Endothelial cell (in vitro differentiated cells): ENCODE measurements around the gene KIF13A. TPM values are rescaled to one million over a fixed set of nuclear protein-coding genes. Genes with fewer than 3 reads are reported as not detected.

Experiments used
- DNase-seq: peaks from one replicate; pipeline ENCODE4 v3.0.0; 2021; ENCODE audit warnings: low spot score
- H3K27ac Mint-ChIP-seq: one replicate; pipeline ENCODE4 v1.8.0; 2021; ENCODE audit warnings: mixed read lengths, inconsistent platforms; ENCODE audit not compliant: unreplicated experiment
- H3K27me3 Mint-ChIP-seq: one replicate; pipeline ENCODE4 v1.8.0; 2021; ENCODE audit warnings: mild to moderate bottlenecking, moderate library complexity, mixed read lengths, inconsistent platforms; ENCODE audit not compliant: unreplicated experiment
- H3K36me3 Mint-ChIP-seq: one replicate; pipeline ENCODE4 v1.8.0; 2021; ENCODE audit warnings: mild to moderate bottlenecking, low read depth, mixed read lengths, inconsistent platforms; ENCODE audit not compliant: unreplicated experiment
- H3K4me1 Mint-ChIP-seq: one replicate; pipeline ENCODE4 v1.8.0; 2021; ENCODE audit warnings: mild to moderate bottlenecking, mixed read lengths, inconsistent platforms; ENCODE audit not compliant: unreplicated experiment
- H3K4me3 Mint-ChIP-seq: one replicate; pipeline ENCODE4 v1.8.0; 2021; ENCODE audit warnings: mild to moderate bottlenecking, mixed read lengths, inconsistent platforms; ENCODE audit not compliant: unreplicated experiment
- H3K9me3 Mint-ChIP-seq: one replicate; pipeline ENCODE4 v1.8.0; 2021; ENCODE audit warnings: mixed read lengths, inconsistent platforms; ENCODE audit not compliant: unreplicated experiment
- total RNA-seq: library from RNA; stranded (reverse); fragmentation: NEBNext Ultra II Directional; extraction: Animal tissue kit (Norgen Biotek cat#: 25700); gene quantifications from one replicate; pipeline ENCODE4 v1.2.1, GENCODE V29; 2021; ENCODE audit not compliant: unreplicated experiment
- TF ChIP-seq, protein P1 (sequence below): fragments of 200-600 bp; sonication (generic); IDR thresholded peaks from one replicate; pipeline ENCODE4 v1.5.0; 2021; ENCODE audit warnings: antibody characterized with exemption; ENCODE audit not compliant: unreplicated experiment

KIF13A gene
- total RNA-seq, 1 donor from 2014 or later = 139 TPM

DNA sequence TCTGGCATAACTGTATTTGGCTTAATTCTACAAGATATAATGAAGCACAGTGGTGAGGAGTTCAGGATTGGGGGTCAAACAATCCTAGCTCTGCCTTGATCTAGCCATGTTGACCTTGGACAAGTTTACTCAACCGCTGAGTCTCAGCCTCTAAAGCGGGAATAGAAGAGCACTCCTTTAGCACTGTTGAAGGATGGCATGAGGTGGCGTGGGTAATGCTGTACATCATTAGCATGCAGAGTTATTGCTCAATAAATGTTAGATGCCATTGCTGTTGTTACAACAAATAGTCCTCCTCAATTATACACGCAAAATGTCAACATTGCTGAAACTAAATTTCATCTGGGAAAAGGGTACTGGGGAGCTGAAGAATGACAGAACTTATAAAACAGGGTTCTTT lies 78.6 kb downstream of the KIF13A start:
- TF ChIP-seq, protein P1, sequence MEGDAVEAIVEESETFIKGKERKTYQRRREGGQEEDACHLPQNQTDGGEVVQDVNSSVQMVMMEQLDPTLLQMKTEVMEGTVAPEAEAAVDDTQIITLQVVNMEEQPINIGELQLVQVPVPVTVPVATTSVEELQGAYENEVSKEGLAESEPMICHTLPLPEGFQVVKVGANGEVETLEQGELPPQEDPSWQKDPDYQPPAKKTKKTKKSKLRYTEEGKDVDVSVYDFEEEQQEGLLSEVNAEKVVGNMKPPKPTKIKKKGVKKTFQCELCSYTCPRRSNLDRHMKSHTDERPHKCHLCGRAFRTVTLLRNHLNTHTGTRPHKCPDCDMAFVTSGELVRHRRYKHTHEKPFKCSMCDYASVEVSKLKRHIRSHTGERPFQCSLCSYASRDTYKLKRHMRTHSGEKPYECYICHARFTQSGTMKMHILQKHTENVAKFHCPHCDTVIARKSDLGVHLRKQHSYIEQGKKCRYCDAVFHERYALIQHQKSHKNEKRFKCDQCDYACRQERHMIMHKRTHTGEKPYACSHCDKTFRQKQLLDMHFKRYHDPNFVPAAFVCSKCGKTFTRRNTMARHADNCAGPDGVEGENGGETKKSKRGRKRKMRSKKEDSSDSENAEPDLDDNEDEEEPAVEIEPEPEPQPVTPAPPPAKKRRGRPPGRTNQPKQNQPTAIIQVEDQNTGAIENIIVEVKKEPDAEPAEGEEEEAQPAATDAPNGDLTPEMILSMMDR = no peak
- Mint-ChIP-seq H3K27ac (peak overlapping the region; percentile 8), H3K36me3 (peaks cover 5% of the 10 kb centered on the region), H3K27me3 (peaks cover 2% of the 10 kb centered on the region), H3K9me3 (no peaks in the 10 kb centered on the region), H3K4me3 (no peak overlapping the region), H3K4me1 (peaks cover 32% of the 10 kb centered on the region)
- no peak for DNase-seq

- Mint-ChIP-seq H3K36me3 (peaks cover 9% of the 10 kb centered on the region), H3K27me3 (peaks cover 2% of the 10 kb centered on the region), H3K9me3 (no peaks in the 10 kb centered on the region), H3K4me1 (peaks cover 29% of the 10 kb centered on the region), H3K27ac (peak overlapping the region; percentile 84), H3K4me3 (peak overlapping the region; percentile 3)
- DNase-seq = no peak
- TF ChIP-seq, protein P1 = no peak
Measured at GRCh38 chr6:17907406-17908229, 79.8 kb downstream of the KIF13A start.

DNA sequence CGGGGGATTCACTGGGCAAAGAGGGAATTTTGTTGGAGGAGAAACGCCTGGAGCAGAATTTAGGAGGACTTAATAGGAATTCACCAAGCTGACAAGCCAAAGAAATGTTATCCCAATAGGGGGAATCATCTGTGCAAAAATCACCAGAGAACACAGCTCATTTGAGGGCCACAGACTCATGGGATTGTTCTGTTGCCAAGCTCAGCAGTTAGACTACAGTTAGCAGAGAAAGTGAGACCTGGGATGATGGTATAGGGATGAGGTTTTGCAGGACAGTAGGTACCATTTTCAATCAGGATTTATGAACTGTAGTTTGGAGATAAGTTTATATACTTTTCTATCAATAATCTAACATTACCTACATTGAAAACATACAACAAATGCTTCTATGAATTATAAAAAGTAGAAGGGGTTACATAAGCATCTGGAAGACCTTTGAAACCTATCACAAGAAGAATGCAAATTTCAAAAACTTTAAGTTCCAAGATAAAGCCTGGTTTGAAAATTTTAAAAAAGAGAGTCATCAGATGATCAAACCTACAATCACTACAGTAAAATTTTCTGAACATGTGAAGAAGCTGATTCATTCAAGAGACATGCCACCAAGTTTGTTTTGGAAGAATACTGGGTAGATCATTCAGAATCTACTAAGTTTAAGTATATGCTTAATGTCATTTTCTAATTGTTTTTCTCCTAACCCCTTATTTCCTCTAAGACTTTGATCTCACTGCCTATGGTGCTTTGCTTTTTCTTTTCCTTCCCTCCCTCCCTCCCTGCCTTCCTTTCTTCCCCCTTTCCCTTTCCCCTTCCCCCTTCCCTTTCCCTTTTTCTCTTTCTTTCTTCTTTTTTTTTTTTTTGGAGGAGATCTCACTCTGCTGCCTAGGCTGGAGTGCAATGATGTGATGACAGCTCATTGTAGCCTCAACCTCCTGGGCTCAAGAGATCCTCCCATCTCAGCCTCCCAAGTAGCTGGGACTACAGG lies 81.5 kb downstream of the KIF13A start:
- Mint-ChIP-seq H3K36me3 (peaks cover 9% of the 10 kb centered on the region), H3K4me3 (no peak overlapping the region), H3K9me3 (no peaks in the 10 kb centered on the region), H3K4me1 (peaks cover 29% of the 10 kb centered on the region), H3K27ac (no peak overlapping the region), H3K27me3 (peaks cover 2% of the 10 kb centered on the region)
- TF ChIP-seq, protein P1 = no peak
- DNase-seq = no peak

DNA sequence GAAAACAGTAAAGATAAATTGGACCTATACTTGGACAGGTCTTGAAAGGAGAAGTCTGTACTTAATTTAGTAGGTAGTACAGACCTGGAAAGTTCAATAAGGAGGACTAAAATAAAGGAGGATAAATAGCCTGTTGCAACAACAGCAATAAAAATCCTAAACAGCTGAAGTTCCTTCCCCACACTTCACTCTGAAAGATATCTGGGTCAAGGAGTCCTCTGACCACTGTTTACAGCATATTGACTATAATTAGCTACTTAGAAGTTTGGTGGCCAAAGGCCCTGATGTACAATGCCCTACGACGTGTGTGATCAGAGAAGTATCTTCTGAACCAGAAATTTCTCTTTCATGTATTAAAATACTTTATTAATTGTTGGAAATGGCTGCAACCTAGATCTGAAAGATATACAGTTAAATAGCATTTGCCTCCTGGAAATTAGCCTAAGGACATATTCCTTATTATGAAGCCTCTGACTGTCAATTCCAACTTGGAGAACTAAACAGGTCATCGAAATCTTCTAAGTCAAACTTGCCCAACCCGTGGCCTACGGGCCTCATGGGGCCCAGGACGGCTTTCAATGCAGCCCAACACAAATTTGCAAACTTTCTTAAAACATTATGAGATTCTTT lies 82.8 kb downstream of the KIF13A start:
- no peak overlapping the region for H3K4me3 Mint-ChIP-seq
- peaks cover 29% of the 10 kb centered on the region for H3K4me1 Mint-ChIP-seq
- H3K9me3 Mint-ChIP-seq = no peaks in the 10 kb centered on the region
- H3K27me3 Mint-ChIP-seq = peaks cover 2% of the 10 kb centered on the region
- peaks cover 9% of the 10 kb centered on the region for H3K36me3 Mint-ChIP-seq
- TF ChIP-seq, protein P1 = no peak
- no peak overlapping the region for H3K27ac Mint-ChIP-seq
- no peak for DNase-seq
